ENCODE data around the gene PYGM.
A peak's percentile ranks its signal among the peaks of the same experiment; 100 is the strongest.

The PYGM gene

GRCh38 chr11:64776425-64776824 lies 16.7 kb upstream of the PYGM start:
- peak overlapping the region; percentile 91 for H3K4me3 ChIP-seq (ENCODE audit: low read depth, low read length)
- H3K9me3 ChIP-seq (ENCODE audit: control insufficient read depth, insufficient read depth, low read length): no peaks in the 10 kb centered on the region

GRCh38 chr11:64774144-64774543 lies 14.4 kb upstream of the PYGM start:
- H3K27me3 ChIP-seq (ENCODE audit: control insufficient read depth, insufficient read depth, low read length): no peaks in the 10 kb centered on the region
- no peak overlapping the region for H3K4me3 ChIP-seq (ENCODE audit: low read depth, low read length)
- H3K4me1 ChIP-seq (ENCODE audit: control insufficient read depth, insufficient read depth, low read length): 0 out of 2 replicates have a peak, but pooled peaks cover 4% of the 10 kb centered on the region
- H3K9me3 ChIP-seq (ENCODE audit: control insufficient read depth, insufficient read depth, low read length): no peaks in the 10 kb centered on the region
- peaks cover 83% of the 10 kb centered on the region for H3K36me3 ChIP-seq (ENCODE audit: control insufficient read depth, insufficient read depth, low read length)
- no peak overlapping the region for H3K27ac ChIP-seq (ENCODE audit: low read depth, low read length)
- no peak overlapping the region for H3K9ac ChIP-seq (ENCODE audit: low read depth, low read length)

More at GRCh38 chr11:64776425-64776824, 16.7 kb upstream of the PYGM start:
- Histone ChIP-seq H3K9ac (ENCODE audit: low read depth, low read length) (no peak overlapping the region), H3K27me3 (ENCODE audit: control insufficient read depth, insufficient read depth, low read length) (no peaks in the 10 kb centered on the region), H3K36me3 (ENCODE audit: control insufficient read depth, insufficient read depth, low read length) (peaks cover 60% of the 10 kb centered on the region), H3K4me1 (ENCODE audit: control insufficient read depth, insufficient read depth, low read length) (0 out of 2 replicates have a peak, but pooled peaks cover 4% of the 10 kb centered on the region), H3K27ac (ENCODE audit: low read depth, low read length) (no peak overlapping the region)

GRCh38 chr11:64772303-64773018 lies 12.7 kb upstream of the PYGM start:
- Histone ChIP-seq H3K36me3 (ENCODE audit: control insufficient read depth, insufficient read depth, low read length) (peaks cover 99% of the 10 kb centered on the region), H3K27me3 (ENCODE audit: control insufficient read depth, insufficient read depth, low read length) (no peaks in the 10 kb centered on the region), H3K9me3 (ENCODE audit: control insufficient read depth, insufficient read depth, low read length) (no peaks in the 10 kb centered on the region), H3K27ac (ENCODE audit: low read depth, low read length) (no peak overlapping the region), H3K9ac (ENCODE audit: low read depth, low read length) (no peak overlapping the region), H3K4me3 (ENCODE audit: low read depth, low read length) (no peak overlapping the region), H3K4me1 (ENCODE audit: control insufficient read depth, insufficient read depth, low read length) (0 out of 2 replicates have a peak, but pooled peaks cover 4% of the 10 kb centered on the region)

- Histone ChIP-seq H3K4me1 (ENCODE audit: control insufficient read depth, insufficient read depth, low read length) (0 out of 2 replicates have a peak, but pooled peaks cover 2% of the 10 kb centered on the region), H3K27me3 (ENCODE audit: control insufficient read depth, insufficient read depth, low read length) (no peaks in the 10 kb centered on the region), H3K4me3 (ENCODE audit: low read depth, low read length) (no peak overlapping the region), H3K36me3 (ENCODE audit: control insufficient read depth, insufficient read depth, low read length) (peaks cover 99% of the 10 kb centered on the region), H3K9ac (ENCODE audit: low read depth, low read length) (no peak overlapping the region), H3K27ac (ENCODE audit: low read depth, low read length) (no peak overlapping the region), H3K9me3 (ENCODE audit: control insufficient read depth, insufficient read depth, low read length) (no peaks in the 10 kb centered on the region)
Measured at GRCh38 chr11:64771861-64772260, 12.1 kb upstream of the PYGM start.

- H3K4me1 ChIP-seq (ENCODE audit: control insufficient read depth, insufficient read depth, low read length): peaks cover 4% of the 10 kb centered on the region
- no peaks in the 10 kb centered on the region for H3K27me3 ChIP-seq (ENCODE audit: control insufficient read depth, insufficient read depth, low read length)
- H3K36me3 ChIP-seq (ENCODE audit: control insufficient read depth, insufficient read depth, low read length): peaks cover 97% of the 10 kb centered on the region
- H3K4me3 ChIP-seq (ENCODE audit: low read depth, low read length): no peak overlapping the region
- no peaks in the 10 kb centered on the region for H3K9me3 ChIP-seq (ENCODE audit: control insufficient read depth, insufficient read depth, low read length)
- H3K9ac ChIP-seq (ENCODE audit: low read depth, low read length): no peak overlapping the region
- H3K27ac ChIP-seq (ENCODE audit: low read depth, low read length): no peak overlapping the region
Measured at GRCh38 chr11:64770120-64770519, 10.3 kb upstream of the PYGM start.

DNA sequence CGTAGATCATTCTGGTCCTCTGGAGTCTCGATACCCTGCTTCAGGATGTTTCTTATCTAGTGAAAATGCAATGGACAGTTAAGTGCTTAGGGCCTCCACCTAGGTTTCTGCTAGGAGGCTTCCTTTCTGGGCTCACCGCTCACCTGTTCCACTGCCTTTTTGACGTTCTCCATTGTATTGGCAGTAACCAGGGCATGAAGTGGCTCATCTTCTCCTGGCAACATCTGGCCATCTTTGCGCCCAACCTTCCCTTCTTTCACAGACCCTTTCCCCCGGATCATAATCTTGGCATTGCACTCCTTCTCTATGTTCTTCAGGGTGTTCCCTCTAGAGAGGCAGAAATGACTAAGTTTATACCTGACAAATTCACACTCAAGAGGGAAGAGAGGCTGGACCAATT lies 9.5 kb upstream of the PYGM start:
- H3K4me1 ChIP-seq (ENCODE audit: control insufficient read depth, insufficient read depth, low read length): peaks cover 13% of the 10 kb centered on the region
- no peaks in the 10 kb centered on the region for H3K9me3 ChIP-seq (ENCODE audit: control insufficient read depth, insufficient read depth, low read length)
- peaks cover 97% of the 10 kb centered on the region for H3K36me3 ChIP-seq (ENCODE audit: control insufficient read depth, insufficient read depth, low read length)
- H3K27ac ChIP-seq (ENCODE audit: low read depth, low read length): no peak overlapping the region
- H3K27me3 ChIP-seq (ENCODE audit: control insufficient read depth, insufficient read depth, low read length): no peaks in the 10 kb centered on the region
- H3K4me3 ChIP-seq (ENCODE audit: low read depth, low read length): no peak overlapping the region
- no peak overlapping the region for H3K9ac ChIP-seq (ENCODE audit: low read depth, low read length)

DNA sequence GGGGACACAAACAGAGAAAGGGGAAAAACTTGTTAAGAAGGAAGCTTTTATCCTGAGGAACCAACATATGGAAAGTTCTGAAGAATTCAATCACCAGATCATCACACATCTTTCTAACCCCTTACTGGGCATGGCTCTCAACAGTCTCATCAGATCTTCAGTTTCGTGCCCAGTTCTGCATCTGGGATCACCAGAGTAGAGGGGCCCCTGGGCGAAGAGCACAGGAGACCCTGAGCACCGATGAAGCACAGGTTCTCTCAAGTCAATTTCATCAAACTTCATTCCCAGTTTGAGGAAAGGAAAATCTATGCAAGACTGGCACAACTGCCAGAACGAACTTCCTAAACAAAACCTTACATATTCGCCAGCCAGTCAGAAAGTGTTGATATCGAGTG lies 8.5 kb upstream of the PYGM start:
- H3K4me3 ChIP-seq (ENCODE audit: low read depth, low read length): no peak overlapping the region
- H3K36me3 ChIP-seq (ENCODE audit: control insufficient read depth, insufficient read depth, low read length): peaks cover 95% of the 10 kb centered on the region
- no peaks in the 10 kb centered on the region for H3K9me3 ChIP-seq (ENCODE audit: control insufficient read depth, insufficient read depth, low read length)
- no peaks in the 10 kb centered on the region for H3K27me3 ChIP-seq (ENCODE audit: control insufficient read depth, insufficient read depth, low read length)
- H3K9ac ChIP-seq (ENCODE audit: low read depth, low read length): no peak overlapping the region
- H3K27ac ChIP-seq (ENCODE audit: low read depth, low read length): no peak overlapping the region
- H3K4me1 ChIP-seq (ENCODE audit: control insufficient read depth, insufficient read depth, low read length): peaks cover 22% of the 10 kb centered on the region

GRCh38 chr11:64767344-64768299 lies 7.8 kb upstream of the PYGM start:
- H3K4me1 ChIP-seq (ENCODE audit: control insufficient read depth, insufficient read depth, low read length): peaks cover 29% of the 10 kb centered on the region
- peak overlapping the region; percentile 44 for H3K27ac ChIP-seq (ENCODE audit: low read depth, low read length)
- no peaks in the 10 kb centered on the region for H3K9me3 ChIP-seq (ENCODE audit: control insufficient read depth, insufficient read depth, low read length)
- H3K27me3 ChIP-seq (ENCODE audit: control insufficient read depth, insufficient read depth, low read length): no peaks in the 10 kb centered on the region
- peaks cover 88% of the 10 kb centered on the region for H3K36me3 ChIP-seq (ENCODE audit: control insufficient read depth, insufficient read depth, low read length)
- H3K9ac ChIP-seq (ENCODE audit: low read depth, low read length): no peak overlapping the region
- H3K4me3 ChIP-seq (ENCODE audit: low read depth, low read length): no peak overlapping the region

GRCh38 chr11:64766881-64767280 lies 7.1 kb upstream of the PYGM start:
- H3K9ac ChIP-seq (ENCODE audit: low read depth, low read length): no peak overlapping the region

DNA sequence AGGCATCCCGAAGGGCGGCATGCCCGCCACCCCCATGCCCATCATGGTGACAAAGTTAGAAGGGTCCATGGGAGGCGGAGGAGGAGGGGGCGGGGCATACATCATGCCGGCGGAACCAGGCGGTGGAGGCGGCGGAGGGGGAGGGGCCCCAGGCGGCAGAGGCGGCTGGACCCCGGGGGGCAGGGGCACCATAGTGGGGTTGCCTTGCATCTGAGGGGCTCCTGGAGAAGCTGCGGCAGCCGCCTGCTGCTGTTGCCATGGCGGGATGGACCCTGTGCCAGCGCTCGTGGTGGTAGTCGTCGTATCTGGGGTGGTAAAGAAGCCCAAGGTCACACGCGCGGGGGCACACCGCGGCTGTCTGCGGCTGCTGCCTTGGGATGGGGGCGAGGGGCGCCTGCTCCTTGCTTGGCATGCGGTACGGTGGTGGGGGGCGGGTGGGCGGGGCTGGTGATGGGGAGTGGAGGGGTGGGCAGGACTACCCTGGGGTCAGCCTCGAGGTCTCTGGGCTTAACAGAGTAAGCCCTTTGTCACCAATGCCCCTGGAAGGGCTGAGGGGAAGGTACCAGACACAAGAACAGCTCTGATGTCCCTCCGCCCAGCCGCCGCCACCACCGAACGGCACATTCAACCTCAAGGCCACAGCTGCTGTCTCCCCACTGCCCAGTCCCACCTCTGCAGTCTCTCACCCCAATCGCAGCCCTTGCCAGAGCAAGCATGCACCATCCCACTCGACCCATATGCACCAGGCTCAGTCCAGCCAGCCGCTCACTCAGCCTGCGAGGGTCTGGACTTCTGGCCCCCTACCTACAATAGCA lies 6.3 kb upstream of the PYGM start:
- no peak overlapping the region for H3K9ac ChIP-seq (ENCODE audit: low read depth, low read length)
- H3K27ac ChIP-seq (ENCODE audit: low read depth, low read length): no peak overlapping the region
- peaks cover 72% of the 10 kb centered on the region for H3K36me3 ChIP-seq (ENCODE audit: control insufficient read depth, insufficient read depth, low read length)
- no peak overlapping the region for H3K4me3 ChIP-seq (ENCODE audit: low read depth, low read length)
- no peaks in the 10 kb centered on the region for H3K27me3 ChIP-seq (ENCODE audit: control insufficient read depth, insufficient read depth, low read length)
- H3K9me3 ChIP-seq (ENCODE audit: control insufficient read depth, insufficient read depth, low read length): no peaks in the 10 kb centered on the region
- H3K4me1 ChIP-seq (ENCODE audit: control insufficient read depth, insufficient read depth, low read length): peaks cover 41% of the 10 kb centered on the region

More at GRCh38 chr11:64766881-64767280, 7.1 kb upstream of the PYGM start:
- no peak overlapping the region for H3K4me3 ChIP-seq (ENCODE audit: low read depth, low read length)
- peaks cover 37% of the 10 kb centered on the region for H3K4me1 ChIP-seq (ENCODE audit: control insufficient read depth, insufficient read depth, low read length)
- H3K27me3 ChIP-seq (ENCODE audit: control insufficient read depth, insufficient read depth, low read length): no peaks in the 10 kb centered on the region
- no peak overlapping the region for H3K27ac ChIP-seq (ENCODE audit: low read depth, low read length)
- H3K9me3 ChIP-seq (ENCODE audit: control insufficient read depth, insufficient read depth, low read length): no peaks in the 10 kb centered on the region
- peaks cover 81% of the 10 kb centered on the region for H3K36me3 ChIP-seq (ENCODE audit: control insufficient read depth, insufficient read depth, low read length)

Data from HUES48 (cell line).